Heart left ventricle (tissue), 13 donors: ENCODE results near the gene SOX6.

ENCODE experiments used
- CTCF ChIP-seq, 12 donors: fragments of 200-600 bp; sonication (generic) in 4 of 12; IDR thresholded peaks; one replicate each; pipeline versions ENCODE4 v1.5.0 to v1.8.0; 2018 to 2022; ENCODE audit warnings: antibody characterized with exemption in 12 of 12, mild to moderate bottlenecking in 5 of 12
- POLR2A ChIP-seq, 2 donors: fragments of 450-650 bp; IDR thresholded peaks; one replicate each; pipeline ENCODE4 v1.6.1; 2017; ENCODE audit warnings: antibody characterized with exemption in 2 of 2, mild to moderate bottlenecking in 2 of 2, moderate library complexity in 2 of 2
- donor health status: ischemic (EF 13 %, LVEDD 7.1; RV severe dilation, severe dysfunction).
- donor health status: DM: no; HTN: yes; CAD: no.
- donor health status: DM: no; HTN: no; CAD: no.
- donor health status: ischemic (EF 25% LVEDD 6.9; RV normal size, moderate dysfunction).
- donor health status: ischemic (EF 25% LVEDD 5.7; RV mildly dilated, moderate dysfunction).
- donor health status: ischemic (EF 35%, LVEDD 5.7; RV mildly dilated, moderate dysfunction).
- donor health status: nonischemic (EF 11% LVEDD 7.7; RV severe dilation, severe dysfunction).
- donor health status: DM: yes; HTN: yes; CAD: no.
- donor health status: PGD.
- donor health status: ischemic (EF 29% LVEDD 5.4; RV normal size, mild dysfunction).
- donor health status: nonischemic (EF 23%, LVEDD 6.1; RV moderate dilation, normal function).

DNA sequence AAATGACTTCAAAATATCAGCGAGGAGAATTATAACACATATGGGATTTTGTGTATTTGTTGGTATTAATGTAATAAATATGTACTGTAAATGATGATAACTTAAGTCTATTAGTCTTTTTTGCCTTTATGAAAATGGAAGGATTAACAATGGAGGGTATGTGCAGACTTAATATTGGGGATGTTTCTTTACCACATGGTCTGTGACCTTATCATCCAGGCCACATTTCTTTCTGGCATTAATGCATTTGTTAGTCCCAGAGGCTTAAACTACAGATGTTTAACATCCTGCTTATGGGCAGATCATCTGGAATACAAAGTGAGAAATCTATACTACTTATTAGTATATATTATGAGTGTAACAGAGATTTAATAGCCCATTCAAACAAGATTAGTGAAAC, 64.6 kb downstream of the SOX6 start:
- no peak for TF ChIP-seq CTCF (IDR thresholded peaks at IDR 0.05)
- TF ChIP-seq POLR2A (IDR thresholded peaks at IDR 0.05) = no peak
